Gastroesophageal sphincter (tissue), 3 donors: Measurements from ENCODE around the gene IMMT.
"Not testable (repeated sequence)": the region's sequence is repeated elsewhere in the genome, so short reads cannot be mapped to it uniquely, and the experiment has no call there.

Source experiments
- POLR2A ChIP-seq, 2 donors: fragments of 450-650 bp; IDR thresholded peaks; one replicate each; pipeline ENCODE4 v1.6.1; 2017; ENCODE audit warnings: antibody characterized with exemption in 2 of 2, mild to moderate bottlenecking in 2 of 2, moderate library complexity in 1 of 2
- TF ChIP-seq, protein P1 (sequence below), 4 experiments: fragments of 200-600 bp in 2 of 4; fragments of 450-650 bp in 2 of 4; sonication (generic) in 1 of 4; IDR thresholded peaks; one replicate each; pipeline ENCODE4 v1.5.1; 2017 to 2019; ENCODE audit warnings: antibody characterized with exemption in 4 of 4, mild to moderate bottlenecking in 2 of 4, moderate library complexity in 2 of 4

DNA sequence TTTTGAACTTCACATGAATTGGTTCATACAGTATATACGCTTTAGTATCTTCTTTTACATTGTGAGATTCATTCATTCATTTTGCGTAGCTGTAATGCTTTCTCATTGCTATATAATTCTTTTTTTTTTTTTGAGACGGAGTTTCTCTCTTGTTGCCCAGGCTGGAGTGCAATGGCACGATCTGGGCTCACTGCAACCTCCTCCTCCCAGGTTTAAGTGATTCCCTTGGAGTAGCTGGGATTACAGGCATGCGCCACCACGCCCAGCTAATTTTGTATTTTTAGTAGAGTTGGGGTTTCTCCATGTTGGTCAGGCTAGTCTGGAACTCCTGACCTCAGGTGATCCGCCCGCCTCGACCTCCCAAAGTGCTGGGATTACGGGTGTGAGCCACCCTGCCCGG is 5.3 kb upstream of the IMMT start:
- TF ChIP-seq, protein P1, sequence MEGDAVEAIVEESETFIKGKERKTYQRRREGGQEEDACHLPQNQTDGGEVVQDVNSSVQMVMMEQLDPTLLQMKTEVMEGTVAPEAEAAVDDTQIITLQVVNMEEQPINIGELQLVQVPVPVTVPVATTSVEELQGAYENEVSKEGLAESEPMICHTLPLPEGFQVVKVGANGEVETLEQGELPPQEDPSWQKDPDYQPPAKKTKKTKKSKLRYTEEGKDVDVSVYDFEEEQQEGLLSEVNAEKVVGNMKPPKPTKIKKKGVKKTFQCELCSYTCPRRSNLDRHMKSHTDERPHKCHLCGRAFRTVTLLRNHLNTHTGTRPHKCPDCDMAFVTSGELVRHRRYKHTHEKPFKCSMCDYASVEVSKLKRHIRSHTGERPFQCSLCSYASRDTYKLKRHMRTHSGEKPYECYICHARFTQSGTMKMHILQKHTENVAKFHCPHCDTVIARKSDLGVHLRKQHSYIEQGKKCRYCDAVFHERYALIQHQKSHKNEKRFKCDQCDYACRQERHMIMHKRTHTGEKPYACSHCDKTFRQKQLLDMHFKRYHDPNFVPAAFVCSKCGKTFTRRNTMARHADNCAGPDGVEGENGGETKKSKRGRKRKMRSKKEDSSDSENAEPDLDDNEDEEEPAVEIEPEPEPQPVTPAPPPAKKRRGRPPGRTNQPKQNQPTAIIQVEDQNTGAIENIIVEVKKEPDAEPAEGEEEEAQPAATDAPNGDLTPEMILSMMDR (IDR thresholded peaks at IDR 0.05): not testable (repeated sequence)
- not testable (repeated sequence) for TF ChIP-seq POLR2A (IDR thresholded peaks at IDR 0.05)
